DOHH2 (cell line): ENCODE measurements around the gene PHLPP2.

Experiments
- EZH2phosphoT487 ChIP-seq: fragments of 200-600 bp; sonication (generic); IDR thresholded peaks from 2 replicates; pipeline ENCODE4 v1.6.1; 2017; ENCODE audit warnings: borderline replicate concordance, mild to moderate bottlenecking, antibody characterized with exemption, low read length, moderate library complexity, mixed read lengths
- TF ChIP-seq, protein P1 (sequence below): fragments of 200-600 bp; sonication (generic); IDR thresholded peaks from one replicate; pipeline ENCODE4 v1.5.1; 2014; ENCODE audit warnings: antibody characterized with exemption, mild to moderate bottlenecking, low read depth, low read length; ENCODE audit not compliant: poor library complexity, severe bottlenecking

- TF ChIP-seq, protein P1, sequence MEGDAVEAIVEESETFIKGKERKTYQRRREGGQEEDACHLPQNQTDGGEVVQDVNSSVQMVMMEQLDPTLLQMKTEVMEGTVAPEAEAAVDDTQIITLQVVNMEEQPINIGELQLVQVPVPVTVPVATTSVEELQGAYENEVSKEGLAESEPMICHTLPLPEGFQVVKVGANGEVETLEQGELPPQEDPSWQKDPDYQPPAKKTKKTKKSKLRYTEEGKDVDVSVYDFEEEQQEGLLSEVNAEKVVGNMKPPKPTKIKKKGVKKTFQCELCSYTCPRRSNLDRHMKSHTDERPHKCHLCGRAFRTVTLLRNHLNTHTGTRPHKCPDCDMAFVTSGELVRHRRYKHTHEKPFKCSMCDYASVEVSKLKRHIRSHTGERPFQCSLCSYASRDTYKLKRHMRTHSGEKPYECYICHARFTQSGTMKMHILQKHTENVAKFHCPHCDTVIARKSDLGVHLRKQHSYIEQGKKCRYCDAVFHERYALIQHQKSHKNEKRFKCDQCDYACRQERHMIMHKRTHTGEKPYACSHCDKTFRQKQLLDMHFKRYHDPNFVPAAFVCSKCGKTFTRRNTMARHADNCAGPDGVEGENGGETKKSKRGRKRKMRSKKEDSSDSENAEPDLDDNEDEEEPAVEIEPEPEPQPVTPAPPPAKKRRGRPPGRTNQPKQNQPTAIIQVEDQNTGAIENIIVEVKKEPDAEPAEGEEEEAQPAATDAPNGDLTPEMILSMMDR: no peak
- no peak for TF ChIP-seq EZH2phosphoT487
Measured at GRCh38 chr16:71722801-71723536, 1.5 kb downstream of the PHLPP2 start.
